Measurements from ENCODE around the gene ARCN1. TPM values are rescaled to one million over a fixed set of nuclear protein-coding genes. Genes with fewer than 3 reads are reported as not detected.

The ARCN1 gene
- total and polyA plus RNA-seq, 9 of the 15 experiments (the other 6 are each of a cell fraction or from before 2014, with no cell fraction given), result 30.0 to 224 (median 76.4) TPM

GRCh38 chr11:118643995-118644345 lies 71.8 kb downstream of the ARCN1 start:
- H4K20me1 ChIP-seq (replicated peaks; ENCODE audit: control insufficient read depth, insufficient read depth, low read length), result no peaks in the 10 kb centered on the region
- ATAC-seq (no peak), FAIRE-seq (no peak), DNase-seq (ENCODE audit: extremely low read depth in 1 of 4, low spot score in 3 of 4) (no peak)
- H3K36me3 ChIP-seq (ENCODE audit: control insufficient read depth, insufficient read depth, low read length), result peaks cover 56% of the 10 kb centered on the region
- TF ChIP-seq NFE2 (IDR thresholded peaks at IDR 0.05; ENCODE audit: low read depth), result no peak
- TF ChIP-seq SMARCE1 (IDR thresholded peaks at IDR 0.05), result no peak
- TF ChIP-seq NR1H2 (CRISPR knock-in tag; IDR thresholded peaks at IDR 0.05), result no peak
- TF ChIP-seq E2F8 (IDR thresholded peaks at IDR 0.05; ENCODE audit: low read depth, partially characterized antibody), result no peak
- TF ChIP-seq CSDE1 (IDR thresholded peaks at IDR 0.05), result no peak
- TF ChIP-seq, protein P1, sequence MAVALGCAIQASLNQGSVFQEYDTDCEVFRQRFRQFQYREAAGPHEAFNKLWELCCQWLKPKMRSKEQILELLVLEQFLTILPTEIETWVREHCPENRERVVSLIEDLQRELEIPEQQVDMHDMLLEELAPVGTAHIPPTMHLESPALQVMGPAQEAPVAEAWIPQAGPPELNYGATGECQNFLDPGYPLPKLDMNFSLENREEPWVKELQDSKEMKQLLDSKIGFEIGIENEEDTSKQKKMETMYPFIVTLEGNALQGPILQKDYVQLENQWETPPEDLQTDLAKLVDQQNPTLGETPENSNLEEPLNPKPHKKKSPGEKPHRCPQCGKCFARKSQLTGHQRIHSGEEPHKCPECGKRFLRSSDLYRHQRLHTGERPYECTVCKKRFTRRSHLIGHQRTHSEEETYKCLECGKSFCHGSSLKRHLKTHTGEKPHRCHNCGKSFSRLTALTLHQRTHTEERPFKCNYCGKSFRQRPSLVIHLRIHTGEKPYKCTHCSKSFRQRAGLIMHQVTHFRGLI (CRISPR knock-in tag; IDR thresholded peaks at IDR 0.05), result no peak
- no peak for TF ChIP-seq MED1 (CRISPR knock-in tag; IDR thresholded peaks at IDR 0.05; ENCODE audit: borderline replicate concordance)
- TF ChIP-seq NFIX (CRISPR knock-in tag; IDR thresholded peaks at IDR 0.05; ENCODE audit: low read depth), result no peak
- no peak for TF ChIP-seq KAT7 (CRISPR knock-in tag; IDR thresholded peaks at IDR 0.05; ENCODE audit: borderline replicate concordance)
- TF ChIP-seq, protein P2, sequence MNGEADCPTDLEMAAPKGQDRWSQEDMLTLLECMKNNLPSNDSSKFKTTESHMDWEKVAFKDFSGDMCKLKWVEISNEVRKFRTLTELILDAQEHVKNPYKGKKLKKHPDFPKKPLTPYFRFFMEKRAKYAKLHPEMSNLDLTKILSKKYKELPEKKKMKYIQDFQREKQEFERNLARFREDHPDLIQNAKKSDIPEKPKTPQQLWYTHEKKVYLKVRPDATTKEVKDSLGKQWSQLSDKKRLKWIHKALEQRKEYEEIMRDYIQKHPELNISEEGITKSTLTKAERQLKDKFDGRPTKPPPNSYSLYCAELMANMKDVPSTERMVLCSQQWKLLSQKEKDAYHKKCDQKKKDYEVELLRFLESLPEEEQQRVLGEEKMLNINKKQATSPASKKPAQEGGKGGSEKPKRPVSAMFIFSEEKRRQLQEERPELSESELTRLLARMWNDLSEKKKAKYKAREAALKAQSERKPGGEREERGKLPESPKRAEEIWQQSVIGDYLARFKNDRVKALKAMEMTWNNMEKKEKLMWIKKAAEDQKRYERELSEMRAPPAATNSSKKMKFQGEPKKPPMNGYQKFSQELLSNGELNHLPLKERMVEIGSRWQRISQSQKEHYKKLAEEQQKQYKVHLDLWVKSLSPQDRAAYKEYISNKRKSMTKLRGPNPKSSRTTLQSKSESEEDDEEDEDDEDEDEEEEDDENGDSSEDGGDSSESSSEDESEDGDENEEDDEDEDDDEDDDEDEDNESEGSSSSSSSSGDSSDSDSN (IDR thresholded peaks at IDR 0.05; ENCODE audit: borderline replicate concordance in 1 of 2, low read depth in 2 of 2, low read length in 2 of 2), result no peak
- no peak for TF ChIP-seq ZNF140 (CRISPR knock-in tag; IDR thresholded peaks at IDR 0.05)
- H3K79me2 ChIP-seq (ENCODE audit: control insufficient read depth, insufficient read depth, low read length), result no peaks in the 10 kb centered on the region
- H3K4me2 ChIP-seq (ENCODE audit: insufficient read depth, low read length), result no peak overlapping the region
- ChIA-PET POLR2A (interaction anchor here (1.3 kb wide), 1 partner anchor 23 kb away, joined by 3 read pairs; no protein-coding TSS in a partner anchor), CTCF (ENCODE audit: low intra/inter-chr PET ratio) (no interaction called here)
- no peaks in the 10 kb centered on the region for H3K9me3 ChIP-seq (replicated peaks; ENCODE audit: control insufficient read depth, insufficient read depth, low read depth, low read length)
- H3K4me1 ChIP-seq (replicated peaks in 1 of 2; ENCODE audit: control insufficient read depth in 2 of 2, insufficient read depth in 2 of 2, low read length in 2 of 2), result peaks cover 13 to 38% of the 10 kb centered on the region in 2 experiments; a peak in 4 of 5 replicates
- no peak overlapping the region for H3K4me3 ChIP-seq
- H2AFZ ChIP-seq (ENCODE audit: low read depth, low read length), result no peak overlapping the region
- BruUV-seq (replicated peaks), result no TSS peak
- no peak overlapping the region for H3K27ac ChIP-seq (ENCODE audit: extremely low read depth, low read depth, low read length)
- H3K27me3 ChIP-seq (ENCODE audit: control insufficient read depth in 2 of 2, insufficient read depth in 2 of 2, low read length in 2 of 2), result no peaks in the 10 kb centered on the region
- WGBS (ENCODE audit: insufficient coverage, low coverage, missing lambda C conversion rate), result 82% methylated on average over 7 of the region's 7 CpGs
- peak overlapping the region in 1 of 2 experiments; percentile 67; a peak in 2 of 4 replicates for H3K9ac ChIP-seq (ENCODE audit: insufficient read depth in 1 of 2, low read depth in 2 of 2, low read length in 2 of 2)
- in situ Hi-C loops (cut with MboI) (no loop called here), intact Hi-C loops (cut with micrococcal nuclease) (no loop called here)
- peaks cover 6% of the 10 kb centered on the region for H3K9me1 ChIP-seq (ENCODE audit: control insufficient read depth, insufficient read depth, low read length)

Measured in K562 (cell line).